Glutamatergic neuron (in vitro differentiated cells): Measurements from ENCODE around the gene ASTN2. TPM values are rescaled to one million over a fixed set of nuclear protein-coding genes. Genes with fewer than 3 reads are reported as not detected.

Experiments
- DNase-seq: peaks from one replicate; pipeline ENCODE4 v3.0.0; 2022
- H3K27ac Mint-ChIP-seq: one replicate; pipeline ENCODE4 v1.8.0; 2020; ENCODE audit warnings: mild to moderate bottlenecking, mixed read lengths, inconsistent platforms; ENCODE audit not compliant: unreplicated experiment
- H3K27me3 Mint-ChIP-seq: one replicate; pipeline ENCODE4 v1.8.0; 2020; ENCODE audit warnings: mild to moderate bottlenecking, moderate library complexity, mixed read lengths, inconsistent platforms; ENCODE audit not compliant: unreplicated experiment
- H3K36me3 Mint-ChIP-seq: one replicate; pipeline ENCODE4 v1.8.0; 2020; ENCODE audit warnings: mild to moderate bottlenecking, mixed read lengths, inconsistent platforms; ENCODE audit not compliant: unreplicated experiment
- H3K4me1 Mint-ChIP-seq: one replicate; pipeline ENCODE4 v1.8.0; 2020; ENCODE audit warnings: mild to moderate bottlenecking, low read depth, mixed read lengths, inconsistent platforms; ENCODE audit not compliant: unreplicated experiment
- H3K4me3 Mint-ChIP-seq: one replicate; pipeline ENCODE4 v1.8.0; 2020; ENCODE audit warnings: mild to moderate bottlenecking, mixed read lengths, inconsistent platforms; ENCODE audit not compliant: unreplicated experiment
- H3K9me3 Mint-ChIP-seq: one replicate; pipeline ENCODE4 v1.8.0; 2020; ENCODE audit warnings: mild to moderate bottlenecking, moderate library complexity, mixed read lengths, inconsistent platforms; ENCODE audit not compliant: unreplicated experiment
- CTCF ChIP-seq: fragments of 200-600 bp; sonication (generic); IDR thresholded peaks from one replicate; pipeline ENCODE4 v1.5.0; 2021; ENCODE audit not compliant: partially characterized antibody, unreplicated experiment
- total RNA-seq: library from RNA; stranded (reverse); fragmentation: NEBNext Ultra II Directional; extraction: Animal tissue kit (Norgen Biotek cat#: 25700); gene quantifications from one replicate; pipeline ENCODE4 v1.2.1, GENCODE V29; 2021; ENCODE audit not compliant: unreplicated experiment

ASTN2 gene
- total RNA-seq, 1 donor from 2014 or later, result 134 TPM

GRCh38 chr9:116589392-116590354 is 825.2 kb downstream of the ASTN2 start:
- peaks cover 5% of the 10 kb centered on the region for H3K27me3 Mint-ChIP-seq
- peaks cover 16% of the 10 kb centered on the region for H3K36me3 Mint-ChIP-seq
- H3K27ac Mint-ChIP-seq, result no peak overlapping the region
- H3K9me3 Mint-ChIP-seq, result peaks cover 10% of the 10 kb centered on the region
- TF ChIP-seq CTCF, result peak; percentile 82
- no peak overlapping the region for H3K4me3 Mint-ChIP-seq
- no peaks in the 10 kb centered on the region for H3K4me1 Mint-ChIP-seq
- DNase-seq, result no peak

- Mint-ChIP-seq H3K9me3 (peaks cover 8% of the 10 kb centered on the region), H3K4me1 (no peaks in the 10 kb centered on the region), H3K36me3 (peaks cover 16% of the 10 kb centered on the region), H3K4me3 (no peak overlapping the region), H3K27me3 (peaks cover 2% of the 10 kb centered on the region), H3K27ac (no peak overlapping the region)
- TF ChIP-seq CTCF, result no peak
- DNase-seq, result no peak
These were observed 826.9 kb downstream of the ASTN2 start for GRCh38 chr9:116587919-116588318.

- TF ChIP-seq CTCF, result no peak
- no peak for DNase-seq
- Mint-ChIP-seq H3K27ac (no peak overlapping the region), H3K4me1 (no peaks in the 10 kb centered on the region), H3K27me3 (no peaks in the 10 kb centered on the region), H3K4me3 (no peak overlapping the region), H3K36me3 (peaks cover 16% of the 10 kb centered on the region), H3K9me3 (peaks cover 8% of the 10 kb centered on the region)
These were observed 829.0 kb downstream of the ASTN2 start for GRCh38 chr9:116585896-116586295.

GRCh38 chr9:116585204-116585603 is 829.7 kb downstream of the ASTN2 start:
- TF ChIP-seq CTCF, result no peak
- Mint-ChIP-seq H3K27ac (no peak overlapping the region), H3K4me1 (no peaks in the 10 kb centered on the region), H3K9me3 (peaks cover 8% of the 10 kb centered on the region), H3K36me3 (peaks cover 16% of the 10 kb centered on the region), H3K4me3 (no peak overlapping the region), H3K27me3 (no peaks in the 10 kb centered on the region)
- DNase-seq, result no peak

GRCh38 chr9:116580853-116581252 is 834.0 kb downstream of the ASTN2 start:
- no peak for DNase-seq
- peaks cover 3% of the 10 kb centered on the region for H3K9me3 Mint-ChIP-seq
- H3K27ac Mint-ChIP-seq, result no peak overlapping the region
- H3K27me3 Mint-ChIP-seq, result no peaks in the 10 kb centered on the region
- H3K4me3 Mint-ChIP-seq, result no peak overlapping the region
- H3K36me3 Mint-ChIP-seq, result no peaks in the 10 kb centered on the region
- TF ChIP-seq CTCF, result no peak
- H3K4me1 Mint-ChIP-seq, result no peaks in the 10 kb centered on the region
